Stimulated activated naive B cell treated with anti-CD40 and anti-IgM and Interleukin-4, amounts not matched to agents 10 μg/mL and 1 μg/mL and 100 μg/mL, for 72 hours (primary cell): Measurements from ENCODE around the gene ATIC.

Experiments used
- ATAC-seq, 2 donors: fragments of 150-1000 bp; cut with Tn5 transposase; replicated peaks; 2 replicates each; pipeline ENCODE4 v1.10.0; 2021; ENCODE audit warnings: moderate library complexity in 1 of 2
- DNase-seq: peaks from one replicate; pipeline ENCODE4 v3.0.0; 2021
- H3K27ac Mint-ChIP-seq: one replicate; pipeline ENCODE4 v1.8.0; 2022; ENCODE audit warnings: mild to moderate bottlenecking, mixed read lengths
- H3K27me3 Mint-ChIP-seq, 2 donors: one replicate each; pipeline ENCODE4 v1.8.0; 2022; ENCODE audit warnings: mixed read lengths in 2 of 2
- H3K36me3 Mint-ChIP-seq, 2 donors: one replicate each; pipeline ENCODE4 v1.8.0; 2022; ENCODE audit warnings: mixed read lengths in 2 of 2, mild to moderate bottlenecking in 1 of 2
- H3K4me1 Mint-ChIP-seq, 2 donors: one replicate each; pipeline ENCODE4 v1.8.0; 2022; ENCODE audit warnings: mixed read lengths in 2 of 2, mild to moderate bottlenecking in 1 of 2
- H3K4me3 Mint-ChIP-seq, 2 donors: one replicate each; pipeline ENCODE4 v1.8.0; 2022; ENCODE audit warnings: mild to moderate bottlenecking in 2 of 2, mixed read lengths in 2 of 2, moderate library complexity in 1 of 2
- H3K9me3 Mint-ChIP-seq, 2 donors: one replicate each; pipeline ENCODE4 v1.8.0; 2022; ENCODE audit warnings: mixed read lengths in 2 of 2, mild to moderate bottlenecking in 1 of 2

ATIC gene

DNA sequence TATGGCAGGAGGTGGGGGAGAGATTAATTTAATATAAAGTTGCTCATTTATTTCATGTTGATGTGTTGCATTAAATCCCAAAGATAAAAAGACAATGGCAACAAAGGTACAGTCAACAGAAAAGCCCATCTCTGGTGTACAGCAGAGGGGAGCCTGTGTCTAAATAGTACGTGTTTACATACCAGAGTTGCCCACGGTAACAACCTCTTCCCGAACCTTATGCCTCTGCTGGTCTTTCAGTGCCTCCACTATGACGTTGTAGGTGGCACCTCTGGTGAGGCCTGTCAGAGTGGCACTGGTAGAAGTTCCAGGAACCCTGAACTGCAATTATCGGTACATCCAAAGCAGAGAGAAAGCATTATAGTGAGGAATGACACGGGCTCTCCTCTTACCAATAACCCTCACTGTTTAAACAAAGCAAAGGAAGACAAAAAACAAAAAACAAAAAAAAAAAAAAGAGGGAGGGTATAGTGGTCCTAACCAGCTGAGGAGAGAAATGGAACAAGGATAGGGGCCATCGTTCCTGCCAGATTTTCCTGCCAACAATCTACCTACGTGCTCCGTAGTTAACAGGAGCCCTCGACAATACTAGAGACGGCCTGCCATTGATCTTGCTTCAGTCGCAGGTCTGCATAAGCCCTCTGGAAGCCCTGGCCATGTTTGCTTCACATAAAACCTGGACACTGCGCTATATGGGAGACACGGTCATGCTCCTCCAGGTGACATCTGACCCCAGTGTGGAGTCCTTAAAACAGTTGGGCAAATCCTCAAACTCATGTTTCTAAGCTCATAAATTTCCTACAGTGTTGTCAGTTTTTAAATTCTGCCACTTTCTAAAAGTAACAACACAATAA is 58.5 kb downstream of the ATIC start:
- no peak overlapping the region for H3K27ac Mint-ChIP-seq
- H3K4me1 Mint-ChIP-seq, result peaks cover 0 to 2% of the 10 kb centered on the region in 2 donors
- H3K36me3 Mint-ChIP-seq, result peaks cover 26 to 27% of the 10 kb centered on the region in 2 donors
- DNase-seq, result no peak
- no peak for ATAC-seq
- H3K9me3 Mint-ChIP-seq, result peaks cover 0 to 9% of the 10 kb centered on the region in 2 donors
- H3K27me3 Mint-ChIP-seq, result no peaks in the 10 kb centered on the region
- H3K4me3 Mint-ChIP-seq, result no peak overlapping the region

DNA sequence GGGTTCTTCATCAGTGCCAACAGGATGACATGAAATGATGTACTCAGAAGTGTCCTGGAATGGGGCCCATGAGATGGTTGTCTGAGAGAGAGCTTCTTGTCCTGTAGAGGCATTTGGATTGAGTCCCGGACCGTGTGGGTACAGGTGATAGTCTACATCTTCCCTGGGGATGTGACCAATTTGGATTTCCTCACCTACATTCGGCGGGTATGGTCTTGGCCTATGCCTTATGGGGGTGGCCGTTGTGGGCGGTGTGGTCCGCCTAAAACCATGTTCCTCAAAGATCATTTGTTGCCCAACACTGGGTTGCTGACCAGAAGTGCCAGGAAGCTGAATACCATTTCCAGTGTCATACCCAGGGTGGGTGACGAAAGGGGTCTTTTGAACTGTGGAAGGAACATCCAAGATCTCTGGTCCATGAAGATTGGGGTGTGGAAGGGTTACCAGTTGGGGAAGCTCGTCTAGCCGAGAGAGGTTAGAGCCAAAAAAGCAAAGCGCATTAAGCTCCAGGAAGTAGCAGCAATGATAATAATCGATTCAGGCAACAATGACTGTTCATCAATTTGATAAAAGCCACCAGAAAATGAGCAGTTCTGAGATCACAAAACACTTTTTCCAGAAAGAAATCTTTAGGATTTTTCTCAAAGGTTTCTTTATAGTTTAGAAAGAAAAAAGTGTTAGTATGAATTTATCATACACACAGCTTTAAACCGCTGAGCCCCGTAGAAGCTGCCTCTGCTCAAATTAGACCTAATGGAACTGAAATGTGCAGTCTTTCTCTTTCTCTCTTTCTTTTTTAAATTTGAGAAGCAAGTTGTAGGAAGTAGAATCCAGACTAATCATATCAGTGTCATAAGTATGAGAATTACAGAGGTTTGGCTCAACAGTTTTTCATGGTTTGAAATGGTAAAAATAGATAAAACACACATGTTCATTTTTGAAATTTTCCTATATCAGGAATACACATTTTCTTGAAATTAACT is 60.3 kb downstream of the ATIC start:
- Mint-ChIP-seq H3K4me1 (no peaks in the 10 kb centered on the region), H3K27me3 (no peaks in the 10 kb centered on the region), H3K36me3 (peaks cover 24 to 25% of the 10 kb centered on the region in 2 donors), H3K9me3 (peaks cover 0 to 9% of the 10 kb centered on the region in 2 donors), H3K4me3 (no peak overlapping the region), H3K27ac (peak overlapping the region; percentile 38)
- DNase-seq (no peak), ATAC-seq (no peak)

- Mint-ChIP-seq H3K36me3 (peaks cover 21 to 26% of the 10 kb centered on the region in 2 donors), H3K27ac (no peak overlapping the region), H3K27me3 (no peaks in the 10 kb centered on the region), H3K4me3 (no peak overlapping the region), H3K9me3 (peaks cover 0 to 9% of the 10 kb centered on the region in 2 donors), H3K4me1 (no peaks in the 10 kb centered on the region)
- DNase-seq (no peak), ATAC-seq (no peak)
These were observed 61.2 kb downstream of the ATIC start for GRCh38 chr2:215372968-215373649.

GRCh38 chr2:215374002-215374401 is 62.1 kb downstream of the ATIC start:
- no peak for DNase-seq
- H3K9me3 Mint-ChIP-seq, result peaks cover 0 to 9% of the 10 kb centered on the region in 2 donors

GRCh38 chr2:215374642-215375466 is 63.0 kb downstream of the ATIC start:
- Mint-ChIP-seq H3K4me3 (no peak overlapping the region), H3K27ac (no peak overlapping the region), H3K4me1 (no peaks in the 10 kb centered on the region), H3K36me3 (peaks cover 21 to 25% of the 10 kb centered on the region in 2 donors), H3K27me3 (no peaks in the 10 kb centered on the region), H3K9me3 (peaks cover 0 to 9% of the 10 kb centered on the region in 2 donors)
- ATAC-seq (no peak), DNase-seq (no peak)

More at GRCh38 chr2:215374002-215374401, 62.1 kb downstream of the ATIC start:
- no peak overlapping the region for H3K27ac Mint-ChIP-seq
- no peak for ATAC-seq
- H3K36me3 Mint-ChIP-seq, result peaks cover 21 to 25% of the 10 kb centered on the region in 2 donors
- no peaks in the 10 kb centered on the region for H3K4me1 Mint-ChIP-seq
- H3K4me3 Mint-ChIP-seq, result no peak overlapping the region
- H3K27me3 Mint-ChIP-seq, result no peaks in the 10 kb centered on the region

DNA sequence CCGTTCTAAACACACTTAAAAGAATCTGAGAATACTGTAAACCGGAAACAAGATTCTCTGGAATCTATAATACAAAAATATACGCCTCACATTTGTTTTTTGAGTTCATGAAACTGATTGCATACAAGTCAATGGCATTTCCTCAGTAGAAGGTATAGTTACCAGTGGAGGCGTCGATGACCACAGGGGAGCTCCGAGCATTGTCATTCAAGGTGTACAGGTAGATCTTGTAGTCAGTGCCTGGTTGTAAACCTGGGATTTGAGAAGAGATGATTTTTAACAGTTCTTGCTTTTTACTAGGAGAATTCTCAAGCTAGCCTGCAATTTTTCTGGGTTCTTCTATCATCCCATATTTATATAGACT is 63.6 kb downstream of the ATIC start:
- Mint-ChIP-seq H3K27ac (no peak overlapping the region), H3K27me3 (no peaks in the 10 kb centered on the region), H3K9me3 (peaks cover 0 to 7% of the 10 kb centered on the region in 2 donors), H3K36me3 (peaks cover 21 to 22% of the 10 kb centered on the region in 2 donors), H3K4me1 (no peaks in the 10 kb centered on the region), H3K4me3 (no peak overlapping the region)
- ATAC-seq (no peak), DNase-seq (no peak)

DNA sequence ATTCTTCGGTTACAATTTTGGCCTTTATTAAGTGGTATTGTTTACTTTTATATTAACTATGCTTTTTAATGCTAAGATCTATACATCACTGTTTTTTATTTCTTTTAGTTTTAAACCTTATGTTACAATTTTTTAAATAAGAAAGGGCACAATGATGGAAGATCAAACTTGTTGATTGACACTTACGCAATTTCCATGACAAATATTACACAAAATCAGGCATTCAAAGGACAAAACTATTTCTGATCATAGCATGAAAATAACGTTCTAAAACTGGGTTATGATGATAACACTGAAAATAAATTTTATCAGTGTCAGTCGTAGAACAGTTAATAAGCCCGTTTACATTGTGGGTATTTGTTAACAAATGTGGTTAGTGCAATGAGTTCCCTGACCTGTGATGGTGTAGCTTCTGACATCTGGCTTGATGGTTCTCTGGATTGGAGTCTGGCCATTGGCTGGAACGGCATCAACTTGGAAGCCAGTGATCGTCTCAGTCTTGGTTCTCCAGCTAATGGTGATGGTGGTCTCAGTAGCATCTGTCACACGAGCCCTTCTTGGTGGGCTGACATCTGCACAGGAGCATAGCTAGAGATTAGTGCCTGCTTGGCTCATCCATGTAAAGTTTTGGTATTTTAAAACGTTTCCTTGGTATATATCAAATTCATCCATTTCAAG is 64.4 kb downstream of the ATIC start:
- Mint-ChIP-seq H3K27ac (no peak overlapping the region), H3K27me3 (no peaks in the 10 kb centered on the region), H3K4me3 (no peak overlapping the region), H3K9me3 (peaks cover 0 to 7% of the 10 kb centered on the region in 2 donors), H3K4me1 (no peaks in the 10 kb centered on the region), H3K36me3 (peaks cover 21 to 22% of the 10 kb centered on the region in 2 donors)
- DNase-seq (no peak), ATAC-seq (no peak)

DNA sequence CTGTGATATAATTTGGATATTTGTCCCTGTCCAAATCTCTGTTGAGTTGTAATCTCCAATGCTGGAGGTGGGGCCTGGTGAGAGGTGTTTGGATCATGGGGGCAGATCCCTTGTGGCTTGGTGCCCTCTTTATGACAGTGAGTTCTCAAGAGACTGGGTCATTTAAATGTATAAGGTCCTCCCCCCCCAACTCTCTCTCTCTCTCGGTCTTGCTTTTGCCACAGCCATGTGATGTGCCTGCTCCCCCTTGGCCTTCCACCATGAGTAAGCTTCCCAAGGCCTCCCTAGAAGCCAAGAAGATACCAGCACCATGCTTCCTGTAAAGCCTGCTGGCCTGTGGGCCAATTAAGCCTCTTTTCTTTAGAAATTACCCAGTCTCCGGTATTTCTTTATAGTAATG is 65.4 kb downstream of the ATIC start:
- Mint-ChIP-seq H3K36me3 (peaks cover 18 to 22% of the 10 kb centered on the region in 2 donors), H3K27me3 (no peaks in the 10 kb centered on the region), H3K4me3 (no peak overlapping the region), H3K27ac (no peak overlapping the region), H3K9me3 (peaks cover 0 to 7% of the 10 kb centered on the region in 2 donors), H3K4me1 (no peaks in the 10 kb centered on the region)
- no peak for ATAC-seq
- DNase-seq, result no peak

DNA sequence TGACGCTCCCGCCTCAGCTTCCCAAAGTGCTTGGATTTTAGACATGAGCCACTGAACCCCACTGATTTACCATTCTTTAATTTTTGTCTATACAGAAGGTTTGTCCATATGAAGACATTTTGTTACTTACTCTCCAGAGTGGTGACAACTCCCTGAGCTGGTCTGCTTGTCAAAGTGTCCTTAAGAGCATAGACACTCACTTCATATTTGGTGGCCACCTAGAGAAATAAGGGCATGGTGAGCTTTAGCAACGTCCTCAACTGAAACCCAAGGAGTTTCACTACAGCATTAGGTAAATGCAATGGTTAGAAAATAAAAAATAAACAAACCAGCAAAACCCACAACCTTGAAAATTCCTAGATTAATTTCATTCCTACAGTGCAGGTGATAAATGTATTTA is 66.2 kb downstream of the ATIC start:
- Mint-ChIP-seq H3K27me3 (no peaks in the 10 kb centered on the region), H3K4me1 (no peaks in the 10 kb centered on the region), H3K36me3 (peaks cover 18 to 22% of the 10 kb centered on the region in 2 donors), H3K4me3 (no peak overlapping the region), H3K9me3 (peaks cover 0 to 7% of the 10 kb centered on the region in 2 donors), H3K27ac (no peak overlapping the region)
- no peak for DNase-seq
- ATAC-seq, result no peak

DNA sequence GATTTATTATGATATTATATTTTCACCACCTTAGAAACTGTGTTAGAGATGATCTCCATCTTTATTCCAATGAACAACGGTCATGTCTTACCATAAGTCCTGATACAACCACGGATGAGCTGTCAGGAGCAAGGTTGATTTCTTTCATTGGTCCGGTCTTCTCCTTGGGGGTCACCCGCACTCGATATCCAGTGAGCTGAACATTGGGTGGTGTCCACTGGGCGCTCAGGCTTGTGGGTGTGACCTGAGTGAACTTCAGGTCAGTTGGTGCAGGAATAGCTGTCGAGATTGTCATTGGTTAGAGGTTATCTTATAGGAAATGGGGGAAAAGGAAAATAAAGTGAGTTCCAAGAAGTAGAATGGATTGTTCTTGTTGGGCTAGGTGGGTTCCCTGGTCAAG is 67.2 kb downstream of the ATIC start:
- Mint-ChIP-seq H3K27me3 (no peaks in the 10 kb centered on the region), H3K4me3 (no peak overlapping the region), H3K27ac (no peak overlapping the region), H3K36me3 (peaks cover 12% of the 10 kb centered on the region in 2 donors), H3K4me1 (no peaks in the 10 kb centered on the region), H3K9me3 (peaks cover 0 to 7% of the 10 kb centered on the region in 2 donors)
- DNase-seq (no peak), ATAC-seq (no peak)

DNA sequence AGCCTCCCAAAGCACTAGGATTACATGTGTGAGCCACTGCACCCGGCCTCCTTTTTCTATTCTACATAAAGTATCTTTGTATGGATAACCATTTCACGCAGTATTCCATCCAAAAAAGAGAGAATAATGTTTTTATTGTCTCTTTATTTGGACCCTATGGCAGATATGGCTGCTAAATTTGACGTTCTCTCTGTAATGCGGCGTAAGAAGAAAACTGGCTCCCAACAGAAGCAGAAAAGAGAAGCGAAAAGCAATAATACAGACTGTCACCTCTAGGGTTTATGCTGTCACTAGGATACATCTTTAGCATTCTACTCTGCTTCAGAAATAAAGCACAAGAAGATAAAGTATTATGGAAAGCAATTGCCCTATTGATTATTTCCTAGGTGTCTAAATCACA is 68.1 kb downstream of the ATIC start:
- Mint-ChIP-seq H3K9me3 (no peaks in the 10 kb centered on the region), H3K27ac (no peak overlapping the region), H3K27me3 (no peaks in the 10 kb centered on the region), H3K36me3 (peaks cover 3% of the 10 kb centered on the region in 2 donors), H3K4me3 (no peak overlapping the region), H3K4me1 (no peaks in the 10 kb centered on the region)
- DNase-seq (no peak), ATAC-seq (no peak)

DNA sequence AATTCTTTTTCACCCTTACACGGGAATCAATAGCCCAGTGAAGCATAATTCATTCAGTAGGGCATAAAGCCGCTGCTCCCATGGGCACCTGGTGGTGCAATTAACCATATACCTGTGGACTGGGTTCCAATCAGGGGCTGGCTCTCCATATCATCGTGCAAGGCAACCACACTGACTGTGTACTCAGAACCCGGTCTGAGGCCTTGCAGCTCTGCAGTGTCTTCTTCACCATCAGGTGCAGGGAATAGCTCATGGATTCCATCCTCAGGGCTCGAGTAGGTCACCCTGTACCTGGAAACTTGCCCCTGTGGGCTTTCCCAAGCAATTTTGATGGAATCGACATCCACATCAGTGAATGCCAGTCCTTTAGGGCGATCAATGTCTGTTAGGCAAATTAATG is 68.8 kb downstream of the ATIC start:
- DNase-seq (no peak), ATAC-seq (no peak)
- peaks cover 2 to 3% of the 10 kb centered on the region in 2 donors for H3K36me3 Mint-ChIP-seq
- no peaks in the 10 kb centered on the region for H3K4me1 Mint-ChIP-seq
- H3K27me3 Mint-ChIP-seq, result no peaks in the 10 kb centered on the region
- H3K9me3 Mint-ChIP-seq, result no peaks in the 10 kb centered on the region
- H3K27ac Mint-ChIP-seq, result no peak overlapping the region
- no peak overlapping the region for H3K4me3 Mint-ChIP-seq

DNA sequence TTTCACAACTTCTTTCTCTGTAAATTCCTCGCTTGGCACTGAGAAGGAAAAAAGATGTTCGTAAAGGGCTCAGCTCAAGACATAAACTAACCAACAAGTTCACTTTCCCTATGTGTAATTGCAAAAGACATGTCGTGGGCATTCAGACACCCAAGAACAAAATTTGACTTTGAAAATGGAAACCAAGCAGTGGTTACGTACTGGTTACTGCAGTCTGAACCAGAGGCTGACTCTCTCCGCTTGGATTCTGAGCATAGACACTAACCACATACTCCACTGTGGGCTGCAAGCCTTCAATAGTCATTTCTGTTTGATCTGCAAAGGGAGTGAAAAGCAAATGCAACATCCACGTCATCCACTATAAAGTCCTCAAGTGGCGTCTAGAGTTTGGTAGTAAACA is 70.2 kb downstream of the ATIC start:
- Mint-ChIP-seq H3K27ac (no peak overlapping the region), H3K27me3 (no peaks in the 10 kb centered on the region), H3K4me3 (no peak overlapping the region), H3K4me1 (no peaks in the 10 kb centered on the region), H3K9me3 (no peaks in the 10 kb centered on the region), H3K36me3 (peaks cover 2 to 8% of the 10 kb centered on the region in 2 donors)
- DNase-seq (no peak), ATAC-seq (no peak)
